Measurements from ENCODE around the gene KLK1.
A peak's percentile ranks its signal among the peaks of the same experiment; 100 is the strongest.
"Not testable (repeated sequence)": the region's sequence is repeated elsewhere in the genome, so short reads cannot be mapped to it uniquely, and the experiment has no call there.

The KLK1 gene

GRCh38 chr19:50814883-50815282, 8.7 kb downstream of the KLK1 start:
- DNase-seq (ENCODE audit: low spot score) = no peak

GRCh38 chr19:50812474-50812873, 11.1 kb downstream of the KLK1 start:
- DNase-seq (ENCODE audit: low spot score) = no peak

GRCh38 chr19:50811622-50812238, 11.9 kb downstream of the KLK1 start:
- not testable (repeated sequence) for DNase-seq (ENCODE audit: low spot score)

GRCh38 chr19:50808856-50809255, 14.7 kb downstream of the KLK1 start:
- no peak for DNase-seq (ENCODE audit: low spot score)

GRCh38 chr19:50804420-50805272, 18.9 kb downstream of the KLK1 start:
- DNase-seq (ENCODE audit: low spot score) = peak; percentile 99

- DNase-seq (ENCODE audit: low spot score) = no peak
Observed at GRCh38 chr19:50803633-50804419, 19.8 kb downstream of the KLK1 start.

GRCh38 chr19:50801107-50801506, 22.5 kb downstream of the KLK1 start:
- no peak for DNase-seq (ENCODE audit: low spot score)

GRCh38 chr19:50799547-50799851, 24.1 kb downstream of the KLK1 start:
- no peak for DNase-seq (ENCODE audit: low spot score)

- DNase-seq (ENCODE audit: low spot score) = no peak
Observed at GRCh38 chr19:50798659-50799546, 24.7 kb downstream of the KLK1 start.

GRCh38 chr19:50797781-50798658, 25.6 kb downstream of the KLK1 start:
- DNase-seq (ENCODE audit: low spot score) = no peak

GRCh38 chr19:50797429-50797780, 26.2 kb downstream of the KLK1 start:
- no peak for DNase-seq (ENCODE audit: low spot score)

GRCh38 chr19:50796634-50797428, 26.8 kb downstream of the KLK1 start:
- DNase-seq (ENCODE audit: low spot score) = no peak

- DNase-seq (ENCODE audit: low spot score) = no peak
Observed at GRCh38 chr19:50796128-50796633, 27.4 kb downstream of the KLK1 start.

- DNase-seq (ENCODE audit: low spot score) = no peak
Observed at GRCh38 chr19:50795664-50796073, 27.9 kb downstream of the KLK1 start.

- DNase-seq (ENCODE audit: low spot score) = no peak
Observed at GRCh38 chr19:50794876-50795663, 28.5 kb downstream of the KLK1 start.

GRCh38 chr19:50794074-50794875, 29.3 kb downstream of the KLK1 start:
- no peak for DNase-seq (ENCODE audit: low spot score)

GRCh38 chr19:50793558-50794065, 30.0 kb downstream of the KLK1 start:
- DNase-seq (ENCODE audit: low spot score) = no peak

Measured in germinal center (tissue), 1 donor.